KMS-11 (cell line): ENCODE results near the gene GTF2H1.

Source experiments
- H2AFZ ChIP-seq: fragments of 200-600 bp; sonication (generic); 2 replicates; pipeline ENCODE4 v1.6.1; 2016; ENCODE audit warnings: antibody characterized with exemption, mixed run types, low read depth
- H3K27ac ChIP-seq: fragments of 200-600 bp; sonication (generic); 2 replicates; pipeline ENCODE4 v1.6.1; 2016; ENCODE audit warnings: mild to moderate bottlenecking, mixed run types
- H3K27me3 ChIP-seq: fragments of 200-600 bp; sonication (generic); 2 replicates; pipeline ENCODE4 v1.6.1; 2017; ENCODE audit warnings: mild to moderate bottlenecking, low read depth, mixed run types, moderate library complexity; ENCODE audit not compliant: insufficient read depth
- H3K36me3 ChIP-seq: fragments of 200-600 bp; sonication (generic); 2 replicates; pipeline ENCODE4 v1.6.1; 2017; ENCODE audit warnings: mild to moderate bottlenecking, mixed run types; ENCODE audit not compliant: insufficient read depth
- H3K4me1 ChIP-seq: fragments of 200-600 bp; sonication (generic); 2 replicates; pipeline ENCODE4 v1.6.1; 2016; ENCODE audit warnings: mild to moderate bottlenecking, low read depth, mixed run types; ENCODE audit not compliant: poor library complexity, severe bottlenecking
- H3K4me2 ChIP-seq: fragments of 200-600 bp; sonication (generic); 2 replicates; pipeline ENCODE4 v1.7.0; 2016; ENCODE audit warnings: mild to moderate bottlenecking, mixed run types
- H3K4me3 ChIP-seq: fragments of 200-600 bp; sonication (generic); IDR thresholded peaks from 2 replicates; pipeline ENCODE4 v1.6.1; 2017; ENCODE audit warnings: low read depth, low read length, mixed read lengths; ENCODE audit not compliant: insufficient read depth
- H3K79me2 ChIP-seq: fragments of 200-600 bp; sonication (generic); 2 replicates; pipeline ENCODE4 v1.6.1; 2016; ENCODE audit warnings: low read depth, mixed run types; ENCODE audit not compliant: insufficient read depth
- H3K9ac ChIP-seq: fragments of 200-600 bp; sonication (generic); 2 replicates; pipeline ENCODE4 v1.6.1; 2016; ENCODE audit warnings: mild to moderate bottlenecking, mixed run types
- H4K20me1 ChIP-seq: fragments of 200-600 bp; sonication (generic); 2 replicates; pipeline ENCODE4 v1.6.1; 2016; ENCODE audit warnings: mild to moderate bottlenecking, mixed run types; ENCODE audit not compliant: insufficient read depth
- TF ChIP-seq, protein P1 (sequence below): fragments of 200-600 bp; sonication (generic); conservative IDR thresholded peaks from 2 replicates; pipeline ENCODE4 v1.6.1; 2017; ENCODE audit warnings: low read depth, mild to moderate bottlenecking, antibody characterized with exemption, low read length, moderate library complexity, mixed read lengths

Gene GTF2H1

GRCh38 chr11:18372201-18372600 lies 49.8 kb downstream of the GTF2H1 start:
- H3K4me1 ChIP-seq = no peaks in the 10 kb centered on the region
- H3K4me2 ChIP-seq = no peak overlapping the region
- TF ChIP-seq, protein P1, sequence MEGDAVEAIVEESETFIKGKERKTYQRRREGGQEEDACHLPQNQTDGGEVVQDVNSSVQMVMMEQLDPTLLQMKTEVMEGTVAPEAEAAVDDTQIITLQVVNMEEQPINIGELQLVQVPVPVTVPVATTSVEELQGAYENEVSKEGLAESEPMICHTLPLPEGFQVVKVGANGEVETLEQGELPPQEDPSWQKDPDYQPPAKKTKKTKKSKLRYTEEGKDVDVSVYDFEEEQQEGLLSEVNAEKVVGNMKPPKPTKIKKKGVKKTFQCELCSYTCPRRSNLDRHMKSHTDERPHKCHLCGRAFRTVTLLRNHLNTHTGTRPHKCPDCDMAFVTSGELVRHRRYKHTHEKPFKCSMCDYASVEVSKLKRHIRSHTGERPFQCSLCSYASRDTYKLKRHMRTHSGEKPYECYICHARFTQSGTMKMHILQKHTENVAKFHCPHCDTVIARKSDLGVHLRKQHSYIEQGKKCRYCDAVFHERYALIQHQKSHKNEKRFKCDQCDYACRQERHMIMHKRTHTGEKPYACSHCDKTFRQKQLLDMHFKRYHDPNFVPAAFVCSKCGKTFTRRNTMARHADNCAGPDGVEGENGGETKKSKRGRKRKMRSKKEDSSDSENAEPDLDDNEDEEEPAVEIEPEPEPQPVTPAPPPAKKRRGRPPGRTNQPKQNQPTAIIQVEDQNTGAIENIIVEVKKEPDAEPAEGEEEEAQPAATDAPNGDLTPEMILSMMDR = no peak
- H3K36me3 ChIP-seq = no peaks in the 10 kb centered on the region
- no peaks in the 10 kb centered on the region for H3K27me3 ChIP-seq
- no peak overlapping the region for H3K27ac ChIP-seq
- no peak overlapping the region for H2AFZ ChIP-seq
- H4K20me1 ChIP-seq = no peaks in the 10 kb centered on the region
- no peak overlapping the region for H3K4me3 ChIP-seq
- no peaks in the 10 kb centered on the region for H3K79me2 ChIP-seq
- H3K9ac ChIP-seq = no peak overlapping the region

- no peak overlapping the region for H2AFZ ChIP-seq
- H3K4me2 ChIP-seq = no peak overlapping the region
- H3K27ac ChIP-seq = no peak overlapping the region
- no peaks in the 10 kb centered on the region for H4K20me1 ChIP-seq
- no peaks in the 10 kb centered on the region for H3K79me2 ChIP-seq
- TF ChIP-seq, protein P1 = no peak
- H3K36me3 ChIP-seq = no peaks in the 10 kb centered on the region
- H3K4me3 ChIP-seq = no peak overlapping the region
- H3K27me3 ChIP-seq = no peaks in the 10 kb centered on the region
- H3K9ac ChIP-seq = no peak overlapping the region
- H3K4me1 ChIP-seq = no peaks in the 10 kb centered on the region
Observed at GRCh38 chr11:18374956-18375355, 52.6 kb downstream of the GTF2H1 start.

- H3K4me3 ChIP-seq = no peak overlapping the region
- H3K27ac ChIP-seq = no peak overlapping the region
- TF ChIP-seq, protein P1 = no peak
- H3K79me2 ChIP-seq = no peaks in the 10 kb centered on the region
- H3K9ac ChIP-seq = no peak overlapping the region
- no peaks in the 10 kb centered on the region for H3K36me3 ChIP-seq
- H3K4me2 ChIP-seq = no peak overlapping the region
- no peaks in the 10 kb centered on the region for H4K20me1 ChIP-seq
- H2AFZ ChIP-seq = no peak overlapping the region
- H3K27me3 ChIP-seq = no peaks in the 10 kb centered on the region
- no peaks in the 10 kb centered on the region for H3K4me1 ChIP-seq
Observed at GRCh38 chr11:18375941-18376340, 53.6 kb downstream of the GTF2H1 start.

DNA sequence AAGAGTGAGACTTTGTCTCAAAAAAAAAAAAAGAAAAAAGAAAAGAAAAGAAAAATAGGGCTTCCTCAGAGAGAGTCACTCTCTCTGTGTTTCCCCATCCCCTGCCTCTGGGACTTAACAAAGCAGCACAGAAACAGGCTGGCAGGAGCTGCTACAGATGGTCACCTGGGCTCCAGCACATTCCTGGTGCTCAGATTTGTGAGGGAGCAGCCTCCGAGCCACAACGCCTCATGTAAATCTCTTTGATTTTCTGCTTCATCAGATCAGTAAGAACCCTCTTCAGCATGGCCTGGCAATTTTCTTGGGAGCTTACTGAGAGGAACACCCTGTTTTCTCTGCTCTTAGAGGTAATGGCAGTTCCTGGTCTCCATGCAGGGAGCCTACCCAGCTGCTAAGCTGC lies 56.8 kb downstream of the GTF2H1 start:
- TF ChIP-seq, protein P1 = no peak
- no peak overlapping the region for H2AFZ ChIP-seq
- H3K27ac ChIP-seq = no peak overlapping the region
- H3K4me1 ChIP-seq = peaks cover 22% of the 10 kb centered on the region
- H4K20me1 ChIP-seq = no peaks in the 10 kb centered on the region
- H3K27me3 ChIP-seq = no peaks in the 10 kb centered on the region
- H3K79me2 ChIP-seq = no peaks in the 10 kb centered on the region
- no peak overlapping the region for H3K4me3 ChIP-seq
- no peaks in the 10 kb centered on the region for H3K36me3 ChIP-seq
- no peak overlapping the region for H3K9ac ChIP-seq
- H3K4me2 ChIP-seq = no peak overlapping the region
